GM12873 (cell line): ENCODE measurements around the gene ANKS1A.

ENCODE experiments used
- TF ChIP-seq, protein P1 (sequence below): IDR thresholded peaks from 2 replicates; pipeline ENCODE4 v1.5.1; 2012; ENCODE audit warnings: low read depth, mild to moderate bottlenecking, moderate library complexity, low read length, control low read depth; ENCODE audit not compliant: insufficient read depth; ENCODE audit errors: missing control alignments

Gene ANKS1A

DNA sequence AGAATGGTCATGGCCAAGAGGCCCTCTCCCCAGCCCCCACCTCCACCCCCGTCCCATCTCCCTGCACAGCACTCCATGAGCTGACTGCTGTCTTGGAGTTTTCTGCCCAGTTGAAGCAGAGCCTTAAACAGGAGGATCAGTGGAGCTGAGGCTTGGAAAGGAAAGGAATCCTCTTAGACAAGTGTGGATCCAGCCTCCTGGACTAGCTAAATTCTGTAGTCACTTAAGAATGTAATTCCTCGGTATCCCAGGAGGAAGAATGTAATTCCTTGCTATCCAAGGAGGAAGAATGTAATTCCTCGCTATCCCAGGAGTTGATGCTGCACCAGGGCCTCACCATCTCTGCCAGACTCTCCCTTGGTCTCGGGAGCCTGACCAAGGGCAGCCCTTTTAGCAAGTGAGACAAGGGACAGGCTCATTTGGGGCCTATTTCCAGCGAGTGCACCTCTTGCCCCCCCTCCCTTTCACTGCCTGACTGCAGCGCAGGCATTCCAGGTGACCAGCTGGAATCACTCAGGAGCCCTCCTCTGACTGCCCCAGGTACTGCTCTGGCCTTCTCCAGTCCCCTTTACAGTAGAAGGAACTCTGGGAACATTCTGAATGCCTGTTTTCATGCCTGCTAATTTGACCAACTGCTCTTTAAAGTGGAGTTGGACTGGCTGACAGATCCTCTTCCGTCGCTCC, 175.8 kb downstream of the ANKS1A start:
- TF ChIP-seq, protein P1, sequence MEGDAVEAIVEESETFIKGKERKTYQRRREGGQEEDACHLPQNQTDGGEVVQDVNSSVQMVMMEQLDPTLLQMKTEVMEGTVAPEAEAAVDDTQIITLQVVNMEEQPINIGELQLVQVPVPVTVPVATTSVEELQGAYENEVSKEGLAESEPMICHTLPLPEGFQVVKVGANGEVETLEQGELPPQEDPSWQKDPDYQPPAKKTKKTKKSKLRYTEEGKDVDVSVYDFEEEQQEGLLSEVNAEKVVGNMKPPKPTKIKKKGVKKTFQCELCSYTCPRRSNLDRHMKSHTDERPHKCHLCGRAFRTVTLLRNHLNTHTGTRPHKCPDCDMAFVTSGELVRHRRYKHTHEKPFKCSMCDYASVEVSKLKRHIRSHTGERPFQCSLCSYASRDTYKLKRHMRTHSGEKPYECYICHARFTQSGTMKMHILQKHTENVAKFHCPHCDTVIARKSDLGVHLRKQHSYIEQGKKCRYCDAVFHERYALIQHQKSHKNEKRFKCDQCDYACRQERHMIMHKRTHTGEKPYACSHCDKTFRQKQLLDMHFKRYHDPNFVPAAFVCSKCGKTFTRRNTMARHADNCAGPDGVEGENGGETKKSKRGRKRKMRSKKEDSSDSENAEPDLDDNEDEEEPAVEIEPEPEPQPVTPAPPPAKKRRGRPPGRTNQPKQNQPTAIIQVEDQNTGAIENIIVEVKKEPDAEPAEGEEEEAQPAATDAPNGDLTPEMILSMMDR: no peak

DNA sequence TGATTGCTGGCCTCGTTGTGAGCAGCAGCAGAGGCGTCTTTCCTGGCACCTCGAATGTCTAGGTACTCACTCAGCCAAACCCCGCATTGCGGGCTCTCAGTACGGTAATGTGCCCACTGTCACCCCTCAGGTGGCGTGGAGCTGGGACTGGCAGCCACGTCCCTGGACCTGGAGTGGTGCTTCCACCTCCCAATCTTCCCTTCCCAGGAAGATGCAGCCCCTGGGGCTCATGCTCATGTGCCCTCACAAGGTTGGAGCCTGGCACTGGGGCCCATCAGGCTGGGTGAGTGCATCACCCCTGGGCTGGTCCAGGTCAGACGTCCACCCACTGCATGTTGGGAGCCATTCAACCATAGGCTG, 176.4 kb downstream of the ANKS1A start:
- TF ChIP-seq, protein P1: no peak

DNA sequence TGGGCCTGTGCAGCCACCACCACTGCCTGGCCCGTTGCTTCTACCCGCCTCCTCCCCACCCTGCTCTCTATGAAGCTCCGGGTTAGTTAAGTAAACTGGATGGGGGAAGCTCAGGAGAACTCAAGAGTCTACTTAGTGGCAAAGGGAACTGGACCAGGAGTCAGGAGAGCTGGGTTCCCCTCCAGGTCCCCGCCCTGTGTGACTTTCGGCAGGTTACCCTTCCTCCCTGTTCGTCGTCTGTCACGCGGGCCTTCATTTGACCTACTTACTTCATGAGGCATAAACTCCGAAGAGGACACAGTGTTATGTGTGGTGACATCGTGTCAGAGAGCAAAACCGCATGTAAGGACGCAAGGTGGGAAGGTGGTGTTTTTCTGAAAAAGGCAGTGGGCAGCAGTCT, 176.8 kb downstream of the ANKS1A start:
- TF ChIP-seq, protein P1: no peak

DNA sequence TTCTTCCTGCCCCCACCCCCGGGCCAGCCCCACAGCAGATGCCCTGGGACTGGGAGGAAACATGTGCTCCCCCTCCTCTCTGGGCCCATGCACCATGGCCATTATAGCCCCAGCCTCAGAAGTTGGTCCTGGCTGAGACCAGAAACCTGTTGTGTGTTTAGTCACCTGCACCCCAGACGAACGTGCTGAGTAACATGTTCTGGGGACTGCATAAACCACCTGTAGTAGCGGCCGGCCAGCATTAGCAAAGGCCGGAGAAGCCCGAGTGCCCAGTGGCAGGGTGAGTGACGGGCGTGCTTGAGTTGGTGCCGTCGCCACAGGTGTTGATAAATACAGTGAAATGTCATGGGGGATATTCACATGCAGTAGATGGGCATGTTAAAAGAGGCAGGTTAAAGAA, 178.2 kb downstream of the ANKS1A start:
- TF ChIP-seq, protein P1: no peak

DNA sequence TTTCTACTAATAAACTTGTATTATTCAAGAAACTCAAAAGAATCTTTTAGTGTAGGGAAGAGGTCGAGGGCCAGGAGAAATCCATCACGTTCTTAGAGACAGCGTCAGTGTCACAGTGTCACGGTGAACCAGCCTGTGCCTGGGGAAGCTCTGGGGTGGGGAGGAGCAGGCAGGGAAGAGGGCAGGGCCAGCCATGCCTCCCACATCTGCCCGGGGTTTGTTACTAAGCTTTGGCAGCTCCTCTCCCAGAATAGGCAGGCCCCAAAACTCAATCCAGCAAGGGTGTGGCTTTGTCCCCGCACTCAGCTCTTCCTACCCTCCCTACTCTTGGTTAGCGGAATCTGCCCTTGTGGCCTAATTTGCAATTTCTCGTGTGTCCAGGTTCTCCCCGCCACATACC, 179.2 kb downstream of the ANKS1A start:
- TF ChIP-seq, protein P1: no peak

DNA sequence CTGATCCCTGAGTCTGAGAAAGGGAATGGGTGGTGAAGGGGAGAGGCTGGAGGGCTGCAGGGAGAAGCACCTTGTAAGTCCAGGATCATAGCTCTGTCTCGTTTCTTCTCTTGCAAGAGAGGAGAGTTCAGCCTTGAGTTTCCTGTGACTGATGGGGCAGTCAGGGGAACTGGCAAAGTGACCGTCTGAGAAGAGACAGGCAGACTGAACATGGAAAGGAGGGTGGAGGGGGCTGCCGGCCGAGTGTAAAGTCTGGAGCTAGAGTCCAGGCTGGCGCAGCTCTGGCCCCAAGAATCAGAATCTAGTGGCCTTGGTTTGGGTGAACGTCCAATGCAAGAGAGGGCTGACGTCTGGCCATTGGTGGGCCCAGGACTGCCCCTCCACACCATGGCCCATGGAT, 179.6 kb downstream of the ANKS1A start:
- TF ChIP-seq, protein P1: no peak

DNA sequence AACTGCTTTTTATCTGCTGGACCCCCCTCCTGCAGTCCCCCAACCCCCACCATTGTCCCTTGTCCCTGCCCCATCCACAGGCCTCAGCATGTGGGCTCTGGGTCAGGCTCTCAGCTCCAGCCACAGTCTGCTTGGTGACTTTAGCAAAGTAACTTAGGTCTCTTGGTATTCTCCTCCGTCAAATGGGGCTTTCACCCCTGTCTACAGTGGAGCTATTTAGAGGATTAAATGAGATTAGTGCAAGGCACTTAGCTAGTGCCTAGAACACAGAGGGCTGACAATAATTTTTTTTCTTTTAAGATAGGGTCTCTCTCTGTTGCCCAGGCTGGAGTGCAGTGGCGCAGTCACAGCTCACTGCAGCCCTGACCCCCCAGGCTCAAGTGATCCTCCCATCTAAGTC, 180.2 kb downstream of the ANKS1A start:
- TF ChIP-seq, protein P1: no peak
